GM19397 (cell line): Measurements from ENCODE around the gene MDP1.
"Not testable (repeated sequence)": the region's sequence is repeated elsewhere in the genome, so short reads cannot be mapped to it uniquely, and the experiment has no call there.

Source experiments
- ATAC-seq: cut with Tn5 transposase; IDR thresholded peaks from one replicate; pipeline ENCODE4 v1.9.1; 2021; ENCODE audit warnings: mild to moderate bottlenecking, moderate library complexity; ENCODE audit not compliant: unreplicated experiment

The MDP1 gene

GRCh38 chr14:24251880-24252288 lies 36.0 kb upstream of the MDP1 start:
- no peak for ATAC-seq

DNA sequence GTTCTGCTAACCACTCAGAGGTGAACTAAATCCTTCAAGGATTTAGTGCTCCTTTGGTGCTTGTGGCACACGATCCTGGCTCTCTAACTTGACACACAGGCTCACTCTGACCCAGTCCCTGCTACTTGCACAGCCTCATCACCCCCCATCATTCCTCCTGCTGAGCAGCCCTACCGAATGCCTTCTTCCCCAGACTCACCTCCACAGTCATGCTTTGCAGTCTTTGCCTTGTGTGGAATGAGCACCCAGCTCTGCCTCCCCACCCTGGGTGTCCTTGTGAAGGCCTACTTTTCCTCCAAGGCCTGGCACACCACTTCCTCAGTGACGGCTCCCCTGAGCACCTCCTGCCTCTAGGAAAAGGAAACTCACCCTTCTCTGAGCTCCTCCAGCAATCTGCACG lies 34.5 kb upstream of the MDP1 start:
- no peak for ATAC-seq

DNA sequence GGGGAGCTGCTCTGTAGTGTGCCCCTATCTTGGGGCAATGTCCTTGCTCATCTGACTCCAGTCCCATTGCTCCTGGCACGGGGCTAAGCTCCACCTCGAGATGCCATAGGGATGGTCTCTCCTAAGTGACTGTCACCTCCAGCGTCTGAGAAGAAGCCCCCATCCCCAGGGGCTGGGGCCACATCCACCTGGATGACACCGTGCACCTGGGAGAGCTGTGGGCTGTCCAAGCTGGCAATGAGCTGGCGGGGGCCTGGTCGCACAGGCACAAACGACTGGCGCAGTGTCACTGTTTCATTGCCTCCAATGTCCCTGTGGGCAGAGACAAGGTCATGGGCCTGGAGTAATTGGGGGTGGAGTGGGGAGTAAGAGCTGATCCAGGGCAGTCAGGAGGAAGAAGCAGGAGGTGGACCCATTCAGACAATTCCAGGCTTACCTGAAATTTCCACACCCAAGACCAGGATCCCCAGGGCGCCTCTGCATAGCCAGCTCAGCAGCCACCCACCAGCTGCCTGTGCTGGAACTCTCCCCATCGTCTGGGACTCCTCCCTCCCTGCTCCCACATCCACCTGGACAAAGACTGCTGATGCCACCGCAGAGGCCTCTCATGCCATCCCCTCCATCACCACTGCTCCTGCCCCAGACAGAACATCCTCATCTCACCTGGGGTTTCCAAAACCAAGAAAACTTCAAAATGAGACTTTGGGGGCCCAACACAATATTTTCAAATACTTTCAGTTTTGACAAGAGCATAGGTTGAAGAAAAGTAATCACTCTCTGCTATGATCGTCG lies 33.6 kb upstream of the MDP1 start:
- ATAC-seq: no peak

DNA sequence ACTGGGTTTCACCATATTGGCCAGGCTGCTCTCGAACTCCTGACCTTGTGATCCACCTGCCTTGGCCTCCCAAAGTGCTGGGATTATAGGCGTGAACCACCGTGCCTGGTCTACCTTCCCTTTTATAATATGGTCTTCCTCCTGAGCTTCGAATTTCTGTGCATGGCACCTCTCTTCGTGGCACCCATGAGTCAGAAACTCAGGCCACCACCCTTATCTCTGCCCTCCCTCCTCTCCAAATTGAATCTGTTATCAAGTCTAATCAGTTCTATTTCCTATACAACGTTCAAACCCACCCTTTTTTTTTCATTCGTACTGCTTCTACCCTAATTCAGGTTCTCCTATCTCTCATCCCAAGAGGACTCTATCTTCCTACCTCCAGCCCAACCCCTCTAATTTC lies 31.6 kb upstream of the MDP1 start:
- no peak for ATAC-seq

DNA sequence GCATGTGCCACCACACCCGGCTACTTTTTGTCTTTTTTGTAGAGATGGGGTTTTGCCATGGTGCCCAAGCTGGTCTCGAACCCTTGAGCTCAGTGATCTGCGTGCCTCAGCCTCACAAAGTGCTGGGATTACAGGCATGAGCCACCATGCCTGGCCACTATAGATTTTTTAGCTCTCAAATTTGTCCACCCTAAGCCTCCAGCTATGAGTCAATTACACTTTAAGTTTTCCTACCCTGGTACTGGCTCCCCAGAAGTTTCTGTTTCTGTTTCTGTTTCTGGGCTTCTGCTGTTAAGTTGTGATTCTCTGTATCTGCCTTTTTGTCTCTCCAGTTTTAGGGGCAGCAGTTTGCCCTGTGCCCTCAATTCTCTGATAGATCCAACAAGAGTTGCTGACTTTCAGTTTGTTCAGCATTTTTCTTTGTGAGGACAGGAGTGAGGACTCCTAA lies 30.9 kb upstream of the MDP1 start:
- no peak for ATAC-seq

- not testable (repeated sequence) for ATAC-seq
These were observed 29.5 kb upstream of the MDP1 start for GRCh38 chr14:24245350-24245749.

- no peak for ATAC-seq
These were observed 27.5 kb upstream of the MDP1 start for GRCh38 chr14:24243336-24243836.

GRCh38 chr14:24241829-24242443 lies 26.1 kb upstream of the MDP1 start:
- peak; percentile 84 for ATAC-seq

- ATAC-seq: no peak
These were observed 24.4 kb upstream of the MDP1 start for GRCh38 chr14:24240110-24240918.

DNA sequence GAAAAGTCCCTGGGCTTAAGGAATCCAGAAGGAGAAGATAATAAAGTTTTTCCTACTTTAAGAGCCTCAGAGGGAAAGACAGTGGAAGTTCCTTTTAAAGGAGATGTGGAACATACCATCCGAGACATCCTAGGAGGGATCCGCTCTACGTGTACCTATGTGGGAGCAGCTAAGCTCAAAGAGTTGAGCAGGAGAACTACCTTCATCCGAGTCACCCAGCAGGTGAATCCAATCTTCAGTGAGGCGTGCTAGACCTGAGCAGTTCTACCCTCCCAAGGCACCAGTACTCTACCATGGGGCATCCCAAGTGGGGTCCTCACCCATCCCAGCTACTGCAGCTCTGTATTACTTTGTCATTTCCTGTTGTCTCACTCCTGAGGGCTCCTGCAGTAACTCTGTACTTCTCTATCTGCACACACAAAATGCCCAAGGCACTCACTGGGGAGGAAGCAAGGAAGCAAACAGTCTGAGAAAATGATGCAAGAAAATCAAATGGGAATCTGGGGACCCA lies 22.7 kb upstream of the MDP1 start:
- ATAC-seq: no peak

DNA sequence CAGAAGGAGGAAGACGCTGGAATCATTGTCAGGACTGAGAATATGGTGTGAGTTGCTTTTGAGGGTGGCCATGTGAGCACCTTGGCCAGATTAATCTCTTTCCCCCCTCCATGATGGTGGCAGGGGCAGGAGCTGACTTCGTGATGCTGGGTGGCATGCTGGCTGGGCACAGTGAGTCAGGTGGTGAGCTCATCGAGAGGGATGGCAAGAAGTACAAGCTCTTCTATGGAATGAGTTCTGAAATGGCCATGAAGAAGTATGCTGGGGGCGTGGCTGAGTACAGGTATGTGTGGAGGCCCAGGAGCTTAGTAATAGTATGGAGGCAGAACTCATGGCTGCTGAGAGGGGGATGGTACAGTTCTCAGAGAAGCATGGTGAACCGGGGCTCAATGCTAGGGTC lies 22.3 kb upstream of the MDP1 start:
- ATAC-seq: no peak

- no peak for ATAC-seq
These were observed 21.6 kb upstream of the MDP1 start for GRCh38 chr14:24237463-24237955.

DNA sequence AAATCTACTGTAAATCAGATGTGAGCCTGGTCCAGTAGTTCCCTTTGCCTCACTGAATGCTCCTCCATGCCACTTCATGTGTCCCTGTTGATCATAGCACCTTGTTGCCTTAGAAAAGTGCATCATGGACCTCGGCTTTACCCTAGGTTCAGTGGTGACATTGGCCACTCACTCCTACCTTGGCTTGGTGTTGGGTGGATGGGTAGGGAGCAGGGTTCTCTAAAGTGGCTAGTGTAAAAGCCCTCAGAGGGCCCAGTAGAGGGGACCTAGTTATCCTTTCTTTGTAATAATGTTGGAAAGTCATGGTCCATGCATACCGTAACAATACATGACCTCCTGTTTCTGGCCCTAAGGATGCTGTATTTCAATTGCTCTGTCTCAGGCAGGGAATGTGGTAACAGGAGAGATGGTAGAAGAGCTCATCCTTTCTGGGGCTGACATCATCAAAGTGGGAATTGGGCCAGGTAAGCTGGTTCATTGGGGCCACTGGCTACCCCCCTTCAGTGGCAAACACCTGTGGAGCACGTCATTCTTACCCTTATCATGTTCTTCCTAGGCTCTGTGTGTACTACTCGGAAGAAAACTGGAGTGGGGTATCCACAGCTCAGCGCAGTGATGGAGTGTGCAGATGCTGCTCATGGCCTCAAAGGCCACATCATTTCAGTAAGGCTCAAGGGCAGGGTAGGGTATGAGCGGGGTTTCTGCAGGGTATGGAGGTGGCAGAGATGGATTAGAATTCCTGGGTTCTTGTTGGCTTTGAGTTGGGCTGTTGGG lies 21.0 kb upstream of the MDP1 start:
- no peak for ATAC-seq

GRCh38 chr14:24235804-24236688 lies 20.2 kb upstream of the MDP1 start:
- no peak for ATAC-seq

DNA sequence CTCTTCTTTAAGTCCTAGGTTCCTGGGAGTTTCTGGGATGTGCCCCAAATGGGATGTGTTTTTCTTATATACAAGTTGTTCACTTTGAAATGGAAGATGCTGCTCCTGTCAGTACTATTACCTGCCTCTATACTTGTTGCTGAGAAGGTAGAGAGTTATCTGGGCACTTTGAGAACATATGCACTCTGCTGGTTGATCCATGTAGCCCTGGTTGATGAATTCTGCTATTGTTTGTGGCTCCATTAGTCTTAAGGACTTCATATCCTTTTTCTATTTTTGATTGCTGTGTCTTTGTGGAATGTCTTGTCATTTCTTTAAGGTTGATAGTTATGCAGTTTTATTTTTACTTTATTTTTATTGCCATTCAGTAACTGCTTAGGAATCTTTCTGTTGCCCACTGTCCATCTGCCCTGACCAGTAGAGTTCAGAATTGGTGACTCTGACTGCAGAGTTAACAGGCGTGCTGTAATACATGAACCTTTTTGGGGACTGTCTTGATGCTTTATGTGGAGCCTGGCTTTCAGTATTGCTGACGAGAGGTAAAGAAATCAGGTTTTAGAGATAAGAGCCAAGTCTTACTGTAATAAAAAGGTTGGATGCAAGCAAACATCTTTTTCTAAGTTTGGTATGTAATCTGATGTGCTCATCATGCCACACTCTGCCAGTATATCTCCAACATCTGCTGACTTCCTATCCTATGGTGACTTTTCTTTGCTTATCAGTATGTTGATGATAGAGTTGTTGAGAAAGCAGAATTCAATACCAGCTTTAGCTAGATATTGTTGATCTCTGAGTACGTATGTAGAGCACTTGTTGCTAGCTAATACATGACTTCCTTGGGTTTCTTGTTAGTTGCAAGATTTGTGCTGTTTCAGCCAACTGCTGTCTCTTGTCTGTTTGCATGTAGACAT lies 18.5 kb upstream of the MDP1 start:
- ATAC-seq: no peak

- ATAC-seq: no peak
These were observed 17.6 kb upstream of the MDP1 start for GRCh38 chr14:24233538-24233866.

GRCh38 chr14:24232645-24233537 lies 17.0 kb upstream of the MDP1 start, which contains the start of gene GMPR2:
Gene GMPR2 (plus strand): TSS chr14:24232929. CDS start chr14:24233254, 325 bp downstream.
- peak; percentile 57 for ATAC-seq
